Measurements from ENCODE around the gene ADGRF1.
"Not testable (repeated sequence)": the region's sequence is repeated elsewhere in the genome, so short reads cannot be mapped to it uniquely, and the experiment has no call there.

ADGRF1 gene

GRCh38 chr6:47042275-47042791, at the start of gene ADGRF1:
TSS of gene ADGRF1 (minus strand) at chr6:47042332. CDS start at chr6:47029061, 13,271 bp downstream.
- H3K4me1 Mint-ChIP-seq = no peaks in the 10 kb centered on the region
- H3K4me3 Mint-ChIP-seq = no peak within 1 kb of the TSS
- no peak within 1 kb of the TSS for H3K27ac Mint-ChIP-seq
- DNase-seq (ENCODE audit: low spot score in 2 of 2) (no peak), ATAC-seq (no peak)
- no peaks in the 10 kb centered on the region for H3K9me3 Mint-ChIP-seq
- H3K36me3 Mint-ChIP-seq = no peaks in the 10 kb centered on the region

GRCh38 chr6:47090881-47091280, 48.7 kb upstream of the ADGRF1 start:
- H3K4me1 Mint-ChIP-seq = no peaks in the 10 kb centered on the region
- H3K36me3 Mint-ChIP-seq = no peaks in the 10 kb centered on the region
- no peak overlapping the region for H3K27ac Mint-ChIP-seq
- no peak overlapping the region for H3K4me3 Mint-ChIP-seq
- peaks cover 2% of the 10 kb centered on the region for H3K9me3 Mint-ChIP-seq
- DNase-seq (ENCODE audit: low spot score in 2 of 2) (no peak), ATAC-seq (no peak)

GRCh38 chr6:47089473-47089872, 47.3 kb upstream of the ADGRF1 start:
- ATAC-seq; H3K4me1 Mint-ChIP-seq; H3K36me3 Mint-ChIP-seq; H3K4me3 Mint-ChIP-seq; H3K9me3 Mint-ChIP-seq; DNase-seq (ENCODE audit: low spot score in 2 of 2); H3K27ac Mint-ChIP-seq: not testable (repeated sequence)

DNA sequence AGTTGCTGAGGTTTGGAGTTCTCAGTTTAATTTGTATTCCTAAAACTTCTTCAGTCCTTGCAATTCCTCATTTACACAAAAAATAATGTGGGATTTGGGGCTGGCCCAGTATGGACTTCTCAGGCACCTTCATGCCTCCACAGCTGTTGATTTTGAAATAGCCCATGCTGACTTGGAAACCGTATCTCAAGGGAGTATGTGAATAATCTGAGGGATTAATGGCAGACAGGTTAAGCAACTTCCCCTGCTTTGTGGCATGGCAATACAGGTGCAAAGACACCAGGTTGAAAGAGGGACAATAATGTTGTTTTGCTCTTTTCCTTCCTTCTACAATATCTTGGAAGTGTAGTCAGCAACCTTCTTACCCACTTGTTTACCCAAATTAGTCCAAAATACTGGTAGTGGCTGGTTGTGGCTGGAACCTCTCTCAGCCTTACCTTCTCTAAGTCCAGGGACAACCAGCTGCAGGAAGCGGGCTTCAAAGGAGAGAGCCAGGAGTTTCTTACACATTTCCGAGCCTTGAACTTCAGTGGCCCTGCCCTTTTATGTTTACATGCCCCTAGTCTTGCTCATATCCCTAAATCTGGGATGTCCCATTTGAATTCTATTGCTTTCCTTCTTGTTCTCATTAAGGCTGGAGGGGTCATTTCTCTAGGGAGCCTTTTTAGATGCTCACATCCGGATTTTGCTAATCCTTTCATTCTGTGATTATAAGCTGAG, 44.1 kb upstream of the ADGRF1 start:
- H3K36me3 Mint-ChIP-seq = no peaks in the 10 kb centered on the region
- no peak overlapping the region for H3K4me3 Mint-ChIP-seq
- no peak for ATAC-seq
- no peak overlapping the region for H3K27ac Mint-ChIP-seq
- DNase-seq (ENCODE audit: low spot score in 2 of 2) = no peak
- no peaks in the 10 kb centered on the region for H3K9me3 Mint-ChIP-seq
- no peaks in the 10 kb centered on the region for H3K4me1 Mint-ChIP-seq

DNA sequence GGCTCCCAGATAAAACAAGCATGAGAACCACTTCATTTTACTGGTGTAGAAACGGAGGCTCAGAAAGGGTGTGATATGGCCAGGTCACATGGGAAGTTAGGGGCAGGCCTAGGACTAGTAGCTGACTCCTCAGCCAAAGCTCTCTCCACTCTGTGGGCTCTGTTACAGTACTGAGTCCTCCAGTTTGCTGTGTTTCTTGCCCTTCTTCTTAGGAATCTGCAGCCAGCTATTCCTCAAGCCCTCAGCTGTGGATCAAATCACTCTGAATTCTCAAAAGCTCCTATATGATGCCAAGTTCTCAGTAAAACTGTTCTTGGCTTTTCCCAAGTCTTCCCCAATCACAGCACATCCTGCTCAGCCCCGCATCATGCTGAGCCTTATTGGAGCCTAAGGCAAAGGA, 42.5 kb upstream of the ADGRF1 start:
- no peak for ATAC-seq
- H3K36me3 Mint-ChIP-seq = no peaks in the 10 kb centered on the region
- no peak overlapping the region for H3K4me3 Mint-ChIP-seq
- DNase-seq (ENCODE audit: low spot score in 2 of 2) = no peak
- H3K4me1 Mint-ChIP-seq = no peaks in the 10 kb centered on the region
- H3K27ac Mint-ChIP-seq = no peak overlapping the region
- no peaks in the 10 kb centered on the region for H3K9me3 Mint-ChIP-seq

DNA sequence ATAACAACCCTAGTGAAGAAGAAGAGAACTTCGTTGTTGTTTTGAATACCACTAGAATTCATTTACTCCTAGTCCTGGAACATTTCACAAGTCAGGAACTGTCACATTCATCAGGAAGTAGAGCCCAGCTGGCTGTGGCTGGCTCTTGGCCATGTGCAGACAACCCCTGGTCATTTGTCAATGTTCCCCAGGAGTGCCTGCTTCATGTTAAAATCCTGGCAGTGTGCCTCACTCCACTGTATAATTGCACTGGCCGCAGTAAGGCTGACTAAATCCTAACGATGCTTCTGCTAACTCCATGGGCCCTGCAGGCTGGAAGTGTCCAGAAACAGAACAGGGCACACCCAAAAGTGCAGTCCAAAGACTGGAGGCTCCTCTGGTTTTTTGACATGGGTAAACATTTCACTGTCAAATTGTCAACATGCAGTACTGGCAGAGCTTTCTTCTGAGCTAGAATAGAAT, 41.5 kb upstream of the ADGRF1 start:
- Mint-ChIP-seq H3K27ac (no peak overlapping the region), H3K4me1 (no peaks in the 10 kb centered on the region), H3K9me3 (no peaks in the 10 kb centered on the region), H3K4me3 (no peak overlapping the region), H3K36me3 (no peaks in the 10 kb centered on the region)
- ATAC-seq (no peak), DNase-seq (ENCODE audit: low spot score in 2 of 2) (no peak)

- DNase-seq (ENCODE audit: low spot score in 2 of 2) = no peak
- ATAC-seq = no peak
- Mint-ChIP-seq H3K27ac (no peak overlapping the region), H3K4me1 (no peaks in the 10 kb centered on the region), H3K9me3 (no peaks in the 10 kb centered on the region), H3K4me3 (no peak overlapping the region), H3K36me3 (no peaks in the 10 kb centered on the region)
Observed at GRCh38 chr6:47080083-47080596, 38.0 kb upstream of the ADGRF1 start.

DNA sequence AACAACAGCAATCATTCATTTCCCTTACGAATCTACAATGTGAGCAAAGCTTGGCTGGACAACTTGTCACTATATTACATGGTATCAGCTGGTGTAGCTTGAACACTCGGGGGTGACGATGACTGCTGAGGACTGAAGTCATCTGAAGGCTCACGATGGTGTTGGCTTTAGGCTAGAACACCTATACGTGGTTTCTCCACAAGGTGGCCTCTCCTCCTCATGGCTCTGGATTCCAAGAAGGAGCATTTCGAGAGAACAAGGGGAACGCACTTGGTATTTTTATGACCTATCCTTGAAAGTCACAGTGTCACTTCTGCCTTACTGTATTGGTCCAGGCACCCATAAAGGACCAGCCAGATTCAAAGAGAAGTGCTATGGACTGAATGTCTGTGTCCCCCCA, 37.5 kb upstream of the ADGRF1 start:
- no peak for ATAC-seq
- no peak overlapping the region for H3K27ac Mint-ChIP-seq
- no peak overlapping the region for H3K4me3 Mint-ChIP-seq

GRCh38 chr6:47078991-47079390, 36.9 kb upstream of the ADGRF1 start:
- Mint-ChIP-seq H3K27ac (no peak overlapping the region), H3K9me3 (no peaks in the 10 kb centered on the region), H3K36me3 (no peaks in the 10 kb centered on the region), H3K4me1 (no peaks in the 10 kb centered on the region), H3K4me3 (no peak overlapping the region)
- ATAC-seq (no peak), DNase-seq (ENCODE audit: low spot score in 2 of 2) (no peak)

More for the DNA sequence above, 37.5 kb upstream of the ADGRF1 start:
- Mint-ChIP-seq H3K36me3 (no peaks in the 10 kb centered on the region), H3K9me3 (no peaks in the 10 kb centered on the region), H3K4me1 (no peaks in the 10 kb centered on the region)
- DNase-seq (ENCODE audit: low spot score in 2 of 2) = no peak

DNA sequence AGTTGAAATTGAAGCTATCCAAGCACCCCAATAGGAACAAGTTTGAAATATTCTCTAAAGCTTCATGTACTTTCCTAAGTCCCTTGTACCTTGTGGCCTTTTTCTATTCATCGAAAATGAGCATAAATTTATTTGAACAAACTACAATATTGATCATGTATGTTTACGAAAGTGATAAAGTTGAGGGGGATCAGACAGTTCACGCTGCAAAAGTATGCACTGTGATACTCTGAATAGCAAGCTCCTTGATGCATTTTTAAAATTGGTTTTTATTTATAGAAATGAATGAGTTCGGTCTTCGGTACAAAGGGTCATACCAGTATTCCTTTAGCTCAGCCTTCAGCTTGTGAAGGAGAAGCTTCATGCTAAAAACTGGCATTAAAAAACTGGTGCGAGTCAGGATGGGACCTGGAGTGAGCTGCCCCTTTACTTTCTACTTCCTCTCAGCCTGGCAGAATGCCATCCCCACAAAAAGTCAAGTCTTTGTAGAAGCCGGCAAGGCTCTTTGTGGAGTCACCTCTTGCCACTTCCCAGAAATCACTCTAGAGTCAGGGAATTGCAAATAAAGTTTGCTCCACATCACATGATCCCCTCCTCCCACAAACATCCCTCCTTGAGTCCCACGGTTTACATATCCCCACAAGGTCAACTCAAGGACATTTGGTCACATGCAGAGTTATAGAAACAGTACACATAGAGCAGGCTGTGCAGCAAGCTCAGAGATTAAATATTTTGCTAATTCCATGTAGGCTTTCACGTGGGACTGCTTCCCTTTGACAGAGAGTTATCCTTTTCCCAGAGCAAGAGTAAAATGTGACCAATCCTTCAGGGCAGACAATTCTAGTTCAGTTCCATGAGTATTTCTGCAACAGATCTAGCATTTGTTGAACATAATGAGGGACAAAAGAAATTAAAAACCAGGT, 34.6 kb upstream of the ADGRF1 start:
- H3K36me3 Mint-ChIP-seq = no peaks in the 10 kb centered on the region
- H3K4me1 Mint-ChIP-seq = no peaks in the 10 kb centered on the region
- H3K4me3 Mint-ChIP-seq = no peak overlapping the region
- no peak overlapping the region for H3K27ac Mint-ChIP-seq
- H3K9me3 Mint-ChIP-seq = no peaks in the 10 kb centered on the region
- DNase-seq (ENCODE audit: low spot score in 2 of 2) (no peak), ATAC-seq (no peak)

DNA sequence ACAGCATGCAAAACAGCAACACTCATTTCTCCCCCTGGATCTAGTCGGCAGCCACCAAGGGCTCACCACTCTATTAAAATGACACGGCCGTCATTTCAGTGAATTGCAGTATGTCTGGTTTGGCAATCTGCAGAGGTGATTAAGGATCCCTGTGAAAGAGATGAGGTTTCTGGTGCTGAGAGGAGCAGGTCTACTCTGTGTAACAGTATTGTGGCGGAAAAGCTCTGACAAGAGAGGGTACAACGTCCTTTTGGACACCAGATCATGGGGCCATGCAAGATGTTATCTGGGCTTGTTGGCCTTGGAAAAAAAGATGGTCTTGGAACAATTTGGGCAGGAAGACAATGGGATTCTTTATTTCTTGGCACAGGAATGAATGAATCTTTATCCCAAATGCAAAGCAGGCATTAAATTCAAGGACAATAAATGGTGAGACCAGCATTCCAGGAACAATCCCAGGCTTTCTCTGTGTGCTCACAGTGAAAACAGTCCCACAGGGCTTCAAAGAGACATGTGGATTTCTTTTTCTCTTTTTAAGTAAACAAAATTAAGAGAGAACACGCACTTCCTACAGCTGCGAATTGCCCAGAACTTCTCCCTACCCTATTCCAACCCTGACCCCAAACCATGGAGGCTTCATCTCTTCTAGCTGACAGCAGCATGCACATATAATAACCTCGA, 33.7 kb upstream of the ADGRF1 start:
- H3K4me1 Mint-ChIP-seq = no peaks in the 10 kb centered on the region
- no peak overlapping the region for H3K4me3 Mint-ChIP-seq
- H3K27ac Mint-ChIP-seq = no peak overlapping the region
- ATAC-seq = no peak
- H3K9me3 Mint-ChIP-seq = no peaks in the 10 kb centered on the region
- no peaks in the 10 kb centered on the region for H3K36me3 Mint-ChIP-seq
- DNase-seq (ENCODE audit: low spot score in 2 of 2) = no peak

- Mint-ChIP-seq H3K27ac (no peak overlapping the region), H3K36me3 (no peaks in the 10 kb centered on the region), H3K4me1 (no peaks in the 10 kb centered on the region), H3K4me3 (no peak overlapping the region), H3K9me3 (no peaks in the 10 kb centered on the region)
- no peak for DNase-seq (ENCODE audit: low spot score in 2 of 2)
- ATAC-seq = no peak
Observed at GRCh38 chr6:47075168-47075567, 33.0 kb upstream of the ADGRF1 start.

GRCh38 chr6:47073125-47074110, 31.3 kb upstream of the ADGRF1 start:
- DNase-seq (ENCODE audit: low spot score in 2 of 2) = no peak
- Mint-ChIP-seq H3K27ac (no peak overlapping the region), H3K9me3 (no peaks in the 10 kb centered on the region), H3K36me3 (no peaks in the 10 kb centered on the region), H3K4me1 (no peaks in the 10 kb centered on the region), H3K4me3 (no peak overlapping the region)
- no peak for ATAC-seq

GRCh38 chr6:47072667-47073066, 30.5 kb upstream of the ADGRF1 start:
- ATAC-seq (no peak), DNase-seq (ENCODE audit: low spot score in 2 of 2) (no peak)
- no peak overlapping the region for H3K4me3 Mint-ChIP-seq
- H3K9me3 Mint-ChIP-seq = no peaks in the 10 kb centered on the region
- H3K27ac Mint-ChIP-seq = no peak overlapping the region
- no peaks in the 10 kb centered on the region for H3K4me1 Mint-ChIP-seq
- H3K36me3 Mint-ChIP-seq = no peaks in the 10 kb centered on the region

Measured in stimulated activated effector memory CD8-positive, alpha-beta T cell treated with anti-CD3 and anti-CD28 coated beads, Interleukin-12 subunit alpha, Interleukin-12 subunit beta, amount 100 ng/mL, for 72 hours (primary cell).